NOMO-1 treated with DMSO at 0.1 percent for 48 hours (cell line): ENCODE measurements around the gene LAPTM5.
A peak's percentile ranks its signal among the peaks of the same experiment; 100 is the strongest.

Experiments used
- DNase-seq: peaks from one replicate; lab custom pipeline; 2025; ENCODE audit not compliant: unreplicated experiment; lab: John Stamatoyannopoulos, UW

LAPTM5 gene

GRCh38 chr1:30744060-30744756, 13.4 kb downstream of the LAPTM5 start:
- DNase-seq: no peak

- peak; percentile 94 for DNase-seq
Measured at GRCh38 chr1:30743584-30744059, 14.0 kb downstream of the LAPTM5 start.

- no peak for DNase-seq
Measured at GRCh38 chr1:30742963-30743559, 14.5 kb downstream of the LAPTM5 start.

GRCh38 chr1:30742300-30742962, 15.1 kb downstream of the LAPTM5 start:
- DNase-seq: no peak

GRCh38 chr1:30741239-30741894, 16.2 kb downstream of the LAPTM5 start:
- DNase-seq: peak; percentile 43

GRCh38 chr1:30740251-30741238, 17.0 kb downstream of the LAPTM5 start:
- no peak for DNase-seq

- DNase-seq: no peak
Measured at GRCh38 chr1:30739601-30740000, 18.0 kb downstream of the LAPTM5 start.

GRCh38 chr1:30738715-30739559, 18.6 kb downstream of the LAPTM5 start:
- DNase-seq: no peak

- no peak for DNase-seq
Measured at GRCh38 chr1:30738040-30738714, 19.4 kb downstream of the LAPTM5 start.

- DNase-seq: no peak
Measured at GRCh38 chr1:30737357-30738039, 20.1 kb downstream of the LAPTM5 start.

- no peak for DNase-seq
Measured at GRCh38 chr1:30735668-30736498, 21.7 kb downstream of the LAPTM5 start.

- no peak for DNase-seq
Measured at GRCh38 chr1:30735124-30735523, 22.4 kb downstream of the LAPTM5 start.

- DNase-seq: no peak
Measured at GRCh38 chr1:30734580-30734979, 23.0 kb downstream of the LAPTM5 start.

GRCh38 chr1:30734106-30734505, 23.5 kb downstream of the LAPTM5 start:
- DNase-seq: no peak

- DNase-seq: no peak
Measured at GRCh38 chr1:30733493-30733892, 24.1 kb downstream of the LAPTM5 start.

GRCh38 chr1:30732277-30732996, 25.1 kb downstream of the LAPTM5 start:
- peak; percentile 34 for DNase-seq

- no peak for DNase-seq
Measured at GRCh38 chr1:30731806-30732276, 25.7 kb downstream of the LAPTM5 start.
